Liver (tissue), 9 donors: Measurements from ENCODE around the gene PPP1R12C. TPM values are rescaled to one million over a fixed set of nuclear protein-coding genes. Genes with fewer than 3 reads are reported as not detected.
"Not testable (repeated sequence)": the region's sequence is repeated elsewhere in the genome, so short reads cannot be mapped to it uniquely, and the experiment has no call there.

Experiments used
- DNase-seq: peaks from one replicate; pipeline ENCODE4 v3.0.0-alpha.2; 2017; ENCODE audit warnings: low spot score
- H3K27ac ChIP-seq, 2 donors: one replicate each; pipeline ENCODE4 v1.7.0; 2013; ENCODE audit warnings: inconsistent platforms in 2 of 2, low read length in 2 of 2, control low read depth in 1 of 2, low read depth in 1 of 2, mild to moderate bottlenecking in 1 of 2
- H3K27me3 ChIP-seq, 4 donors: one replicate each; pipeline versions ENCODE4 v1.6.1 to v1.7.0; 2013; ENCODE audit warnings: low read length in 3 of 4, inconsistent platforms in 1 of 4, mild to moderate bottlenecking in 1 of 4, moderate library complexity in 1 of 4; ENCODE audit not compliant: control insufficient read depth in 4 of 4, insufficient read depth in 4 of 4
- H3K36me3 ChIP-seq, 4 donors: one replicate each; pipeline versions ENCODE4 v1.6.1 to v1.7.0; 2013; ENCODE audit warnings: low read length in 3 of 4, mild to moderate bottlenecking in 3 of 4, low read depth in 1 of 4, moderate library complexity in 1 of 4; ENCODE audit not compliant: control insufficient read depth in 4 of 4, insufficient read depth in 3 of 4
- H3K4me1 ChIP-seq, 4 donors: one replicate each; pipeline versions ENCODE4 v1.6.1 to v1.7.0; 2013; ENCODE audit warnings: low read length in 3 of 4, mild to moderate bottlenecking in 3 of 4, moderate library complexity in 1 of 4; ENCODE audit not compliant: control insufficient read depth in 4 of 4, insufficient read depth in 4 of 4
- H3K4me3 ChIP-seq, 3 donors: one replicate each; pipeline versions ENCODE4 v1.6.1 to v1.7.0; 2013; ENCODE audit warnings: low read length in 3 of 3, control low read depth in 1 of 3, low read depth in 1 of 3, mild to moderate bottlenecking in 1 of 3
- H3K9ac ChIP-seq, 2 donors: one replicate each; pipeline ENCODE4 v1.7.0; 2013; ENCODE audit warnings: low read length in 2 of 2, mild to moderate bottlenecking in 2 of 2, moderate library complexity in 2 of 2, control low read depth in 1 of 2, low read depth in 1 of 2
- H3K9me3 ChIP-seq, 4 donors: one replicate each; pipeline versions ENCODE4 v1.6.1 to v1.7.0; 2013; ENCODE audit warnings: low read length in 3 of 4; ENCODE audit not compliant: control insufficient read depth in 4 of 4
- ATF3 ChIP-seq: IDR thresholded peaks from 2 replicates; pipeline ENCODE4 v1.6.1; 2016; ENCODE audit warnings: antibody characterized with exemption
- CTCF ChIP-seq: fragments of 150-350 bp; IDR thresholded peaks from 2 replicates; pipeline ENCODE4 v1.5.1; 2017; ENCODE audit warnings: improper control_type of control experiment, low read depth, low read length; ENCODE audit not compliant: missing input control
- EGR1 ChIP-seq, 2 donors: IDR thresholded peaks; 2 replicates each; pipeline ENCODE4 v1.6.1; 2016 to 2018; ENCODE audit warnings: antibody characterized with exemption in 2 of 2, low read depth in 2 of 2
- FOXA1 ChIP-seq: IDR thresholded peaks from 2 replicates; pipeline ENCODE4 v1.6.1; 2016; ENCODE audit warnings: antibody characterized with exemption
- FOXA2 ChIP-seq: IDR thresholded peaks from 2 replicates; pipeline ENCODE4 v1.6.1; 2016; ENCODE audit warnings: antibody characterized with exemption
- GABPA ChIP-seq, 2 donors: IDR thresholded peaks in 1 of 2; conservative IDR thresholded peaks in 1 of 2; 2 replicates each; pipeline ENCODE4 v1.6.1; 2016; ENCODE audit warnings: antibody characterized with exemption in 2 of 2, mild to moderate bottlenecking in 1 of 2, moderate library complexity in 1 of 2
- HNF4A ChIP-seq, 2 donors: conservative IDR thresholded peaks; 2 replicates each; pipeline ENCODE4 v1.6.1; 2016; ENCODE audit warnings: antibody characterized with exemption in 2 of 2, mild to moderate bottlenecking in 2 of 2
- HNF4G ChIP-seq: IDR thresholded peaks from 2 replicates; pipeline ENCODE4 v1.6.1; 2016; ENCODE audit warnings: antibody characterized with exemption
- JUND ChIP-seq, 2 donors: IDR thresholded peaks; 2 replicates each; pipeline ENCODE4 v1.6.1; 2016; ENCODE audit warnings: antibody characterized with exemption in 2 of 2
- MAX ChIP-seq: IDR thresholded peaks from 2 replicates; pipeline ENCODE4 v1.6.1; 2016; ENCODE audit warnings: antibody characterized with exemption
- NR2F2 ChIP-seq: IDR thresholded peaks from 2 replicates; pipeline ENCODE4 v1.6.1; 2016; ENCODE audit warnings: antibody characterized with exemption
- RAD21 ChIP-seq, 2 donors: IDR thresholded peaks; 2 replicates each; pipeline ENCODE4 v1.6.1; 2016; ENCODE audit warnings: antibody characterized with exemption in 2 of 2, mild to moderate bottlenecking in 2 of 2
- REST ChIP-seq: IDR thresholded peaks from 2 replicates; pipeline ENCODE4 v1.6.1; 2016; ENCODE audit warnings: antibody characterized with exemption, mild to moderate bottlenecking
- TAF1 ChIP-seq: conservative IDR thresholded peaks from 2 replicates; pipeline ENCODE4 v1.6.1; 2016; ENCODE audit warnings: antibody characterized with exemption, mild to moderate bottlenecking
- YY1 ChIP-seq: IDR thresholded peaks from 2 replicates; pipeline ENCODE4 v1.6.1; 2016; ENCODE audit warnings: antibody characterized with exemption, mild to moderate bottlenecking
- ZBTB33 ChIP-seq: IDR thresholded peaks from 2 replicates; pipeline ENCODE4 v1.6.1; 2016; ENCODE audit warnings: antibody characterized with exemption
- WGBS: extraction: QIAGEN DNeasy Blood & Tissue Kit; methylation state at CpG from one replicate; pipeline ENCODE4 v1.1.7; 2013; 5-methylcytosine and 5-hydroxymethylcytosine counted together
- polyA plus RNA-seq, 2 donors: library from polyadenylated mRNA; stranded (reverse) in 1 of 2; unstranded in 1 of 2; fragments of 200-250 nt in 1 of 2; fragments of >200 nt in 1 of 2; fragmentation: Nextera tagmentation in 1 of 2; extraction: Ambion mirVana in 1 of 2; gene quantifications; one replicate each; pipeline versions ENCODE4 v1.2.1 to v1.2.3, GENCODE V29; 2013 to 2015
- total RNA-seq, 2 donors: library from RNA; depleted of rRNA; stranded (reverse); fragments of >200 nt; gene quantifications; one replicate each; pipeline ENCODE4 v1.2.3, GENCODE V29; 2014
- donor health status: healthy.
- donor health status: healthy.
- donor health status: healthy.
- donor health status: healthy.
- donor health status: healthy.

The PPP1R12C gene
- total and polyA plus RNA-seq, 4 donors = 7.4 to 35.8 (median 24.9) TPM

- no peak overlapping the region for H3K27ac ChIP-seq
- H3K36me3 ChIP-seq = peaks cover 0 to 29% (median 7%) of the 10 kb centered on the region in 4 donors
Observed at GRCh38 chr19:55111238-55111831, 6.1 kb downstream of the PPP1R12C start.

GRCh38 chr19:55109527-55110291, 7.7 kb downstream of the PPP1R12C start:
- Histone ChIP-seq H3K27me3 (no peaks in the 10 kb centered on the region), H3K9me3 (no peaks in the 10 kb centered on the region), H3K4me1 (peaks cover 0 to 11% (median 3%) of the 10 kb centered on the region in 4 donors), H3K36me3 (peaks cover 0 to 30% (median 7%) of the 10 kb centered on the region in 4 donors), H3K4me3 (no peak overlapping the region), H3K9ac (no peak overlapping the region), H3K27ac (no peak overlapping the region)
- 92% methylated on average over 20 of the region's 20 CpGs for WGBS
- no peak for DNase-seq
- TF ChIP-seq MAX (no peak), FOXA1 (no peak), RAD21 (IDR thresholded peaks at IDR 0.05) (no peak), GABPA (IDR thresholded peaks at IDR 0.05 in 1 of 2, conservative IDR thresholded peaks at IDR 0.05 in 1 of 2) (no peak), ATF3 (no peak), YY1 (no peak), HNF4A (conservative IDR thresholded peaks at IDR 0.05) (no peak), ZBTB33 (no peak), NR2F2 (no peak), REST (no peak), TAF1 (no peak), HNF4G (no peak), FOXA2 (no peak)

More at GRCh38 chr19:55111238-55111831, 6.1 kb downstream of the PPP1R12C start:
- Histone ChIP-seq H3K9me3 (no peaks in the 10 kb centered on the region), H3K4me3 (no peak overlapping the region), H3K9ac (no peak overlapping the region), H3K4me1 (peaks cover 3 to 26% (median 17%) of the 10 kb centered on the region in 4 donors), H3K27me3 (no peaks in the 10 kb centered on the region)
- DNase-seq = no peak
- TF ChIP-seq NR2F2 = no peak
- TF ChIP-seq CTCF = no peak
- TF ChIP-seq ATF3 = no peak
- TF ChIP-seq YY1 = no peak
- no peak for TF ChIP-seq RAD21 (IDR thresholded peaks at IDR 0.05)
- no peak for TF ChIP-seq FOXA1
- no peak for TF ChIP-seq EGR1 (IDR thresholded peaks at IDR 0.05; ENCODE audit: low read depth in 2 of 2)
- no peak for TF ChIP-seq JUND (IDR thresholded peaks at IDR 0.05)
- no peak for TF ChIP-seq HNF4A (conservative IDR thresholded peaks at IDR 0.05)
- 85% methylated on average over 21 of the region's 21 CpGs for WGBS

GRCh38 chr19:55107252-55107651, 10.2 kb downstream of the PPP1R12C start:
- not testable (repeated sequence) for H3K27me3 ChIP-seq, H3K9me3 ChIP-seq, DNase-seq, H3K4me1 ChIP-seq, H3K9ac ChIP-seq, H3K27ac ChIP-seq, H3K4me3 ChIP-seq
- H3K36me3 ChIP-seq = peaks cover 4 to 36% (median 10%) of the 10 kb centered on the region in 4 donors
- WGBS = 96% methylated on average over 3 of the region's 3 CpGs
